GM21447 (cell line): ENCODE results near the gene DAAM2.
A peak's percentile ranks its signal among the peaks of the same experiment; 100 is the strongest.

Experiments used
- ATAC-seq: cut with Tn5 transposase; IDR thresholded peaks from one replicate; pipeline ENCODE4 v1.9.1; 2021; ENCODE audit not compliant: unreplicated experiment

Gene DAAM2

GRCh38 chr6:39786649-39787048, 5.5 kb upstream of the DAAM2 start:
- no peak for ATAC-seq

GRCh38 chr6:39787322-39787721, 4.9 kb upstream of the DAAM2 start:
- ATAC-seq, result no peak

GRCh38 chr6:39790772-39791171, 1.4 kb upstream of the DAAM2 start:
- no peak for ATAC-seq

GRCh38 chr6:39791311-39791710, 865 bp upstream of the DAAM2 start:
- ATAC-seq, result no peak

- ATAC-seq, result no peak
Observed at GRCh38 chr6:39792540-39793450, 619 bp downstream of the DAAM2 start.

- ATAC-seq, result no peak
Observed at GRCh38 chr6:39793516-39793915, 1.3 kb downstream of the DAAM2 start.

GRCh38 chr6:39794231-39794630, 2.1 kb downstream of the DAAM2 start:
- ATAC-seq, result no peak

- ATAC-seq, result no peak
Observed at GRCh38 chr6:39797751-39798150, 5.6 kb downstream of the DAAM2 start.

GRCh38 chr6:39800034-39801032, 8.2 kb downstream of the DAAM2 start:
- ATAC-seq, result no peak

GRCh38 chr6:39801456-39802251, 9.5 kb downstream of the DAAM2 start:
- ATAC-seq, result no peak

GRCh38 chr6:39803872-39804271, 11.7 kb downstream of the DAAM2 start:
- no peak for ATAC-seq

GRCh38 chr6:39804466-39805065, 12.4 kb downstream of the DAAM2 start:
- no peak for ATAC-seq

GRCh38 chr6:39806278-39806677, 14.1 kb downstream of the DAAM2 start:
- ATAC-seq, result no peak

- no peak for ATAC-seq
Observed at GRCh38 chr6:39808346-39808745, 16.2 kb downstream of the DAAM2 start.

GRCh38 chr6:39808964-39809363, 16.8 kb downstream of the DAAM2 start:
- ATAC-seq, result no peak

GRCh38 chr6:39811835-39812345, 19.7 kb downstream of the DAAM2 start:
- no peak for ATAC-seq

GRCh38 chr6:39812496-39812852, 20.3 kb downstream of the DAAM2 start:
- no peak for ATAC-seq

GRCh38 chr6:39812853-39813533, 20.8 kb downstream of the DAAM2 start:
- ATAC-seq, result peak; percentile 88

GRCh38 chr6:39814236-39814635, 22.1 kb downstream of the DAAM2 start:
- no peak for ATAC-seq

GRCh38 chr6:39815356-39815755, 23.2 kb downstream of the DAAM2 start:
- ATAC-seq, result no peak
